Prostate gland (tissue), 2 donors: ENCODE measurements around the gene FHOD1.

ENCODE experiments used
- POLR2A ChIP-seq: fragments of 450-650 bp; IDR thresholded peaks from one replicate; pipeline ENCODE4 v1.6.1; 2016; ENCODE audit warnings: antibody characterized with exemption, mild to moderate bottlenecking
- POLR2AphosphoS5 ChIP-seq: sonication (generic); formaldehyde crosslinking; IDR thresholded peaks from one replicate; pipeline ENCODE4 v1.6.1; 2017; ENCODE audit warnings: antibody characterized with exemption
- TF ChIP-seq, protein P1 (sequence below), 4 experiments: fragments of 200-600 bp in 2 of 4; fragments of 450-650 bp in 2 of 4; sonication (generic) in 2 of 4; IDR thresholded peaks; 1 replicate in 3 of 4; 2 replicates in 1 of 4; pipeline ENCODE4 v1.5.1; 2016 to 2019; ENCODE audit warnings: antibody characterized with exemption in 4 of 4, mild to moderate bottlenecking in 2 of 4, moderate library complexity in 2 of 4

DNA sequence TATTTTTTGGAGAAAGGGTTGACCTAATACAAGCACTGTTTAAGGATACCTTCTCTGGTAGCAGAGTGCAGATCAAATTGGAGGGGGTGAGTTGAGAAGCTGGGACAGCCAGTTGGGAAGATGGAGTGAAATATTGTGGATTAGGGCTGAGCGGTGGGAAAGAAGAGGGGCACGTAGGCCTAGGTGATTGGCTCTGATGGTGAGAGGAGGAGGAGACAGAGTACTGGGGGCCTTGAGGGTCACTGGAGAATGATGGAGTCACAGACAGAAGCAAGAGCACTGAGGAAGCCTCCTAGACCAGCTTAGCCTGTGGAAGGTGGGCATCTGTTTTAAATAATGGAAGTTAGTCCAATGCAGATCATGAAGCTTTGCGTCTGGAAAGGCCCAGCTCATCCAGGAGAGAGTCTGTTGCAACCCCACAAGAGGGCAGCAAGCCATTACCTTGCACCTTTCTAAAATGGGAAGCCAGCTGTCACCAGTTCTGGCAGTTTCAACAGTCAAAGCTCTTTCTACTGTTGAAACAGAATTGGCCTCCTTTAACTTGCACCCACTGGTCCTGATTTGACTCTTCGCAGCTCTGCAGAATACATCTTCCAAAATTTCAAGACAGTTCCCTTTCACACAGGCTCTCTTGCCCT lies 13.3 kb upstream of the FHOD1 start:
- TF ChIP-seq POLR2A (no peak), POLR2AphosphoS5 (peak; percentile 48)
- TF ChIP-seq, protein P1, sequence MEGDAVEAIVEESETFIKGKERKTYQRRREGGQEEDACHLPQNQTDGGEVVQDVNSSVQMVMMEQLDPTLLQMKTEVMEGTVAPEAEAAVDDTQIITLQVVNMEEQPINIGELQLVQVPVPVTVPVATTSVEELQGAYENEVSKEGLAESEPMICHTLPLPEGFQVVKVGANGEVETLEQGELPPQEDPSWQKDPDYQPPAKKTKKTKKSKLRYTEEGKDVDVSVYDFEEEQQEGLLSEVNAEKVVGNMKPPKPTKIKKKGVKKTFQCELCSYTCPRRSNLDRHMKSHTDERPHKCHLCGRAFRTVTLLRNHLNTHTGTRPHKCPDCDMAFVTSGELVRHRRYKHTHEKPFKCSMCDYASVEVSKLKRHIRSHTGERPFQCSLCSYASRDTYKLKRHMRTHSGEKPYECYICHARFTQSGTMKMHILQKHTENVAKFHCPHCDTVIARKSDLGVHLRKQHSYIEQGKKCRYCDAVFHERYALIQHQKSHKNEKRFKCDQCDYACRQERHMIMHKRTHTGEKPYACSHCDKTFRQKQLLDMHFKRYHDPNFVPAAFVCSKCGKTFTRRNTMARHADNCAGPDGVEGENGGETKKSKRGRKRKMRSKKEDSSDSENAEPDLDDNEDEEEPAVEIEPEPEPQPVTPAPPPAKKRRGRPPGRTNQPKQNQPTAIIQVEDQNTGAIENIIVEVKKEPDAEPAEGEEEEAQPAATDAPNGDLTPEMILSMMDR (IDR thresholded peaks at IDR 0.05): peak in 2 of 4 experiments; percentile 65 to 68
